Stimulated activated CD8-positive, alpha-beta memory T cell treated with anti-CD3 and anti-CD28 coated beads, Interleukin-2, amount 100 ng/mL, for 1 hour (primary cell): ENCODE results near the gene PLCB3.

Experiments
- DNase-seq, 2 donors: peaks; one replicate each; pipeline ENCODE4 v3.0.0-alpha.2; 2020; ENCODE audit warnings: low read depth in 2 of 2

The PLCB3 gene

GRCh38 chr11:64220798-64221197, 30.5 kb upstream of the PLCB3 start:
- DNase-seq = no peak

- no peak for DNase-seq
Observed at GRCh38 chr11:64222651-64223000, 28.7 kb upstream of the PLCB3 start.

GRCh38 chr11:64223001-64223651, 28.2 kb upstream of the PLCB3 start:
- DNase-seq = no peak

- DNase-seq = no peak
Observed at GRCh38 chr11:64224151-64224890, 27.0 kb upstream of the PLCB3 start.

GRCh38 chr11:64224891-64225607, 26.3 kb upstream of the PLCB3 start:
- no peak for DNase-seq

- DNase-seq = peak; percentile 86 to 89
Observed at GRCh38 chr11:64225608-64226506, 25.5 kb upstream of the PLCB3 start, which contains the start of the genes NUDT22 and TRPT1. Gene NUDT22 (plus strand): TSS chr11:64226274. CDS start chr11:64226653, 379 bp downstream. Gene TRPT1 (minus strand): TSS chr11:64226186. CDS start chr11:64225860, 326 bp downstream.

GRCh38 chr11:64226507-64227051, 24.8 kb upstream of the PLCB3 start:
- peak in 1 of 2 donors; percentile 38 for DNase-seq

- DNase-seq = no peak
Observed at GRCh38 chr11:64227405-64227956, 23.8 kb upstream of the PLCB3 start.

- no peak for DNase-seq
Observed at GRCh38 chr11:64229090-64229743, 22.1 kb upstream of the PLCB3 start.

- DNase-seq = no peak
Observed at GRCh38 chr11:64229744-64230170, 21.6 kb upstream of the PLCB3 start.

- DNase-seq = peak in 1 of 2 donors; percentile 79
Observed at GRCh38 chr11:64230171-64230984, 21.0 kb upstream of the PLCB3 start, which contains the start of gene DNAJC4. Gene DNAJC4 (plus strand): TSS chr11:64230548. CDS start chr11:64230855, 307 bp downstream.

GRCh38 chr11:64230985-64231365, 20.4 kb upstream of the PLCB3 start:
- DNase-seq = no peak

GRCh38 chr11:64231546-64231945, 19.8 kb upstream of the PLCB3 start:
- no peak for DNase-seq

GRCh38 chr11:64232182-64232966, 19.0 kb upstream of the PLCB3 start:
- no peak for DNase-seq

- DNase-seq = no peak
Observed at GRCh38 chr11:64232967-64233315, 18.4 kb upstream of the PLCB3 start.

- DNase-seq = peak in 1 of 2 donors; percentile 64
Observed at GRCh38 chr11:64233913-64234586, 17.3 kb upstream of the PLCB3 start, which contains the start of gene VEGFB. Gene VEGFB (plus strand): TSS chr11:64234584. CDS start chr11:64234834, 250 bp downstream.

- no peak for DNase-seq
Observed at GRCh38 chr11:64234647-64235379, 16.5 kb upstream of the PLCB3 start.
